CD4-positive, alpha-beta T cell treated with Interleukin-6 at 100 ng/mL for 8 hours (primary cell): ENCODE results near the gene MCM5.
"Not testable (repeated sequence)": the region's sequence is repeated elsewhere in the genome, so short reads cannot be mapped to it uniquely, and the experiment has no call there.

Experiments used
- DNase-seq: peaks from one replicate; pipeline ENCODE4 v3.0.0-alpha.2; 2020; ENCODE audit warnings: mixed read lengths, low spot score

MCM5 gene

DNA sequence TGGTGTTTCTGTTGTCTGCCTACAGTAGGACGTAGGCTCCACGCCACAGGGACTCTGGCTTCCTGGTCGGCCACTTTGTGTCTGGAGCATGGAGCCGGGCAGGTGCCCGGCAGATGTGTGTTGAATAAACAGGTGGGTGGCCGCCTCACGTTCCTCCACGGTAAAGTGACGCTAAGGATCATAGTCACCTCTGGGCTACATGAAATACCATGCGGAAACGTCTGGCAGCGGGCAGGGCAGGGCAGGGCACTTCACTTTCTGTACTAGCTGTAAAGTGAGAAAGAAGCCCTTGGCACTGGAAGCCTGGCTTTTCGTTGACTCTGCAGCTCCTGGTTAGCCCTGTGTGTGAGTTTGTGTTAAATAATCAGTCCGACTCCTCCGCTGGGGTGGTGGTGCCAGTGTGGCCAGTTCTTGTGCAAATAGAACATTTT, 52.4 kb downstream of the MCM5 start:
- DNase-seq = no peak

DNA sequence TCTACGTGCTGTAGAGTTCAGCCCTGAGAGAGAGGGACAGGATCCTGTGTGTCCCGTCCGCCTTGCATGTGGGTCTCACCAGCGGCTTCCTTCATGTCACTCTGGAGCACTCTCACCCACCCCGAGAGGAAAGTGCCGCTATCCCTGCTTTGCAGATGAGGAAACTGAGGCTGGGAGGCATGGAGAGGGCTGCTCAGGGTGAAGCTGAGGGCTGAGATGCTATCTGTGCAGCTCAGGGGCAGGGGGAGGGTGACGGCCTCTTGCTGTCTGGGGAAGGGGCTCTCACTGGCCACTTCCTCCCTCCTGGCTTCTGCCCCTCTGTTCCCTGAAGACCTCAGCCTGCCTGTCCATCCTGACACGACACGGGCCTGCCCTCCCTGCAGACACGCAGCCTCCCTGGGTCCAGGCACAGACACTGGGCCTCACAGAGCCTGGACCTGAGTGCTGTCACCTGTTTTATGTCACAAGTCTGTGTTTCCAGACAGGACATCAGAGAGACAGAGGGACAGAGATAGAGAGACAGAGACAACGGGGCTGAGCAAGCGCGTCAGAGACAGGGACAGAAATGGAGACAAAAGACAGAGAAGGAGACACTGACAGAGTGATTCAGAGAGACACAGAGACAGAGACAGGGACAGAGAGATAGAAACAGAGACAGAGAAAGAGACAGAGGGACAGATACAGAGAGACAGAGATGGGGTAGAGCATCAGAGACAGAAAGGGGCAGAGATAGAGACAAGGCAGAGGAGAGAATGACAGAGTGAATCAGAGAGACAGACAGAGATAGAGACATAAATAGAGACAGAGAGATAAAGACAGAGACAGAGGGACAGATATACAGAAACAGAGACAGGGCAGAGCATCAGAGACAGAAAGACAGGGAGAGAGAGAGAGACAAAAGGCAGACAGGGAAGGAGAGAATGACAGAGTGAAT, 53.1 kb downstream of the MCM5 start:
- no peak for DNase-seq

DNA sequence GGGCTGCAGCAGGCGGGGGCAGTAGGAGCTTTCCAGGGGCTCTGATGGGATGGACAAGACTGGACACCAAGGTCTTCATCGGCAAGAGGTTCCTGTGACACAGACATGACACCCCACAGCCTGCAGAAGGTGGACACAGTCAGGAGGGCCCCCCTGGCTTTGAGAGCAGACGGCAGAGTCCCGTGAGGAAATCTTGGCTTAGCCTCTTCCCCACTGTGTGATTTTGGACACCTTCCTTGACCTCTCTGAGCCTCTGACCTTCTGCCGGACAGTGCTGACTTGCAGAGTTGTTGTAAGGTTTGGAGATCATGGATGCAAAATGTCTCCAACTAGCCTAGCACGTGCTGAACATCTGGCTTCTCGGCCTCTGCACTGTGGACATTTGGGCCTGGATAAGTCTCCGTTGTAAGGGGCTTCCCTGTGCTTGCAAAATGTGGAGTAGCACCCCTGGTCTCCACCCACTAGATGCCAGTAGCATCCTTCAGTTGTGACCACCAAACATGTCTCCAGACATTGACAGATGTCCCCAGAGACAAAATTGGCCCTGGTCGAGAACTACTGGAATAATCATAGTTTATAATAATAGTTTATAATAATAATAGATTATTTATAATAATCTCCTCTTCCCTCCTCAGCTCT, 54.6 kb downstream of the MCM5 start:
- DNase-seq = no peak

DNA sequence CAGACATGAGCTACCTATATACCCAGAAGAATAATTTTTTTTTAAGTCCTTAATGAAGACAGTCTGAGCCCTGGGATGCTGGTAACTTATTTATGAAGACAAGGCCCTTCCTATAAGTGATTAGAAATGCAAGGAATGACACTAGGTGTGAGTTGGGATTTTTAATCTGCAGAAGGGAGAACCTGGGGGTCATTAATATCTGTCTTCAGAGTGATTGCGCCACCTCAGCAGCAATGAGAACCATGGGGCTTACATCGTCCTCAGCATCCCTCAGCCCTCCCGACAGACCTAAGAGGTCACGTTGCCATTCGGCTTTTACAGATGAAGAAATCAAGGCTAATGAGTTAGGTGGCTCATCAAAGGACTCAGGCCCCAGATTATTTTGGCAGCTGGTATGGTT, 55.6 kb downstream of the MCM5 start:
- DNase-seq = no peak

DNA sequence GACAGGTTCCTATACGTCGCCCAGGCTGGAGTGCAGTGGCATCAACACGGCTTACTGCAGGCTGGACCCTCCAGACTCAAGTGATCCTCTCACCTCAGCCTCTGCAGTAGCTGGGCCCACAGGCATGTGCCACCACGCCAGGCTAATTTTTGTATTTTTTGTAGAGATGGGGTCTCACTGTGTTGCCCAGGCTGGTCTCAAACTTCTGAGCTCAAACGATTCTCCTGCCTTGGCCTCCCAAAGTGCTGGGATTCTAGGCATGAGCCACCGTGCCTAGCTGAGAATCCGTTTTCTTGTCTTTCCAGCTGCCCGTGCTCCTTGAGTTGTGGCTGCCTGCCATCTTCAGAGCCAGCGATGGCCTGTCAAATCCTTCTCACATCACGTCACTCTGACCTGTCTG, 56.8 kb downstream of the MCM5 start:
- no peak for DNase-seq

DNA sequence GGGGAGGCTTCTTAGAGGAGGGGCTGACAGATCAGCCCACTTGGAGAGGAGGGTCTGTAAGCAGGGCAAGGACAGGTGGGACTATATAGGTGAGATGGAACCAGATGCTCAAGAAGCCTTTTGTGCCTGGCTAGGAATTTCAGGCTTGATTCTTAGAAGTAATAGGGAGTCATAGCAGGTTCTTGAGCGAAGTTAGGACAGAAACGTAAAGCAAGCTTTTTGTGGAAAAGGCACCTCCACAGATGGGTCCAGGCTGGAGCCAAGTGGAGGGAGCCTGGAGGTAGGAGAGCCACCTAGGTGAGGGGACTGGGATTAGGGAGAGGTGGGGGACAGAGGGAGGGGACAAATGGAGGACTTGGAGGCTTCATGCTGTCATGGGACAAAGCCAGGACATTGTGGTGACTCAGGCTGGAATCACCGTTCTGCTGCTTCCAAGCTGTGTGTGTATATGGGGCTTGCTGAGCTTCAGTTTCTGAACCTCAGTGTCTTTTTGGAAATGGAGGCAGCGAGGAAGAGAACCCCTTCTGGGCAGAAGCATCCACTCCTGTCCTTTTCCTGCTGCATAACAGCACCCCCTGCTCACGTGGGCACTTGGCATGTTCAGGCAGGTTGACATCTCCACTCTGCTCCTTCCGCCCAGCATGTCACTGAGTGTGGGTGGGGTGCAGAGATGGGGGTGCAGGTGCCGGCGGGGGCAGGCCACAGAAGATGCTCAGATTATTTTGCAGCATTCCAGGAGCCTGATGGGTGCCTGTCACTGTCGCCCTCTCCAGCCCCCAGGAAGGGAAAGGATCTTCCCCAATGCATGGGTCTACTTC, 58.0 kb downstream of the MCM5 start:
- no peak for DNase-seq

DNA sequence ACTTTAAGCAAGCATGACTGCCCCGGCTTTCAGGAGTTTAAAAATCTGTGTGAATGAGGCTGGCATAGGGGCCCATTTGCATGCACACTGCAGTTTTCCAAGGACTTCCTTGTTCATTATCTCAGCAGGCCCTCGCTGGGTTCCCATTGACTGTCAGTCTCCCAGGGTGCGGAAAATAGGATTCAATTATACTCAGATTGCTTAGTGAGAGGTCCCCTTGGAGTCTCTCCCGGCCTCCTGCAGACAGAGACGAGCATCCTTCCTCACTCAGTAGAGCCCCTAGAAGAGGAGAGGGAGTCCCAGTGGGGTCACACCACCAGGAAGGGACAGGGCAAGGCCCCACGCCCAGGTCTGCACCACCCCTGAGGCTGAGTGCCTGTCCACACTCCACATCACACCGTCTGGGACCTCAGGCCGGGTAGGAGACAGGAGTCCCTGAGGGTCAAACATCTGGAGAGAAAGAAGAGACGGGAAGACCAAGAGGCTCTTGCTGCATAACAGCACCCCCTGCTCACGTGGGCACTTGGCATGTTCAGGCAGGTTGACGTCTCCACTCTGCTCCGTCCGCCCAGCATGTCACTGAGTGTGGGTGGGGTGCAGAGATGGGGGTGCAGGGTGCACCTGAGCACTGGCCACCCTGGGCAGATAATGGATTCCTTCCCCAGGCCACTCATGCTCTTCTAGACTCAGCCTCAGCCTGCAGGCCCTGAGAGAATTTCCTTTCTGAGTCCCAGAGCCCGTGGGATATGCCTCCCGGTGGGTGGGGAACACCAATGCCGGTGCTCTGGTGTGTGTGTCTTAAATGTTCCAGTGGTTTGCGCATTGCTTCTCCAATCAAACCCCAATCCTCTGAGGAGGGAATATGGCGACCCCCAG, 58.8 kb downstream of the MCM5 start:
- no peak for DNase-seq

DNA sequence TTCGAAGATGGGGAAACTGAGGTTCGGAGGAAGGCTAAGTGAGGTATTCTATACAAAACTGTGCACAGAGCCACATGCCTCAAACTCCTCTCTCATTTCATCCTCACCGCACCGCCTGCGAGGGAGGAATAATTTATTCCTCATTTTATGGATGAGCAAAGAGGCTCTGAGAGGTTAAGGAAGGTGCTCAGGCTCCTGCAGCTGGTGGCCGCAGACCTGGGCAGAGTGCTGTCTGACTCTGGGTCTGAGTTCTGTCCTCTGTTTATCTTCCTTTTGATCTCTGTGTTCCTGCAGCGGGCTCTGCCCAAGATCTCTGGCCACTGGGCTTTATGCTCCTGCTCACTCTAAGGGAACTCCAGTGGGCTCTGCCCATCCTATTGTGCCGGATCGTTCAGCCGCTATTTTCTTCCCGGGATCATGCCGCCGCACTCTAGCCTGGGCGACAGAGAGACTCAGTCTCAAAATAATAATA, 59.5 kb downstream of the MCM5 start:
- DNase-seq = no peak

DNA sequence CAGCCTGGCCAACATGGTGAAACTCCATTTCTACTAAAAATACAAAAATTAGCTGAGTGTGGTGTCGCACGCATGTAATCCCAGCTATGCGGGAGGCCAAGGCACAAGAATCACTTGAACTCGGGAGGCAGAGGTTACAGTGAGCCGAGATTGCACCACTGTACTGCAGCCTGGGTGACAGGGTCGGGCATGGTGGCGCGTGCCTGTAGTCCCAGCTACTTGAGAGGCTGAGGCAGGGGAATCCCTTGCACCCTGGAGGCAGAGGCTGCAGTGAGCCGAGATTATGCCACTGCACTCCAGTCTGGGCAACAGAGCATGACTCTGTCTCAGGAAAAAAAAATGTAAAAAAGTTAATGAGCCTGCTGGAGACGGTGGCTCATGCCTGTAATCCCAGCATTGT, 60.0 kb downstream of the MCM5 start:
- not testable (repeated sequence) for DNase-seq

DNA sequence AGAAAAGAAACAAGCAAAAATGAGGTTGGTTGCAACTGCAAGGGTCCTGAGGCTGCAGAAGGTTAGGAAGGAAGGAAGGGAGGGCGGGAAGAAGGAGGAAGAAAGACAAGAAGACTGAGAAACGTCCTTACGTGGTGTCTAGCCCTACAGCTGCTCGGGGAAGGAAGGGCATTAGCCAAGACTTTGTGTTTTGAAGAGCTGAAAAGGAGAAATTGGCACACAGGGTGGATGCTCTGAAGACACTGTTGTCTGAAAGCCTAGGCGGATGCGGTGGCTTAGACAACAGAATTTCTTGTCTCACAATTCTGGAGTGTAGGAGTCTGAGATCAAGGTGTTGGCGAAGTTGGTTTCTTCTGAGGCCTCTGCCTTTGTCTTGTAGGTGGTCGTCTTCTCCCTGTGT, 60.7 kb downstream of the MCM5 start:
- no peak for DNase-seq

DNA sequence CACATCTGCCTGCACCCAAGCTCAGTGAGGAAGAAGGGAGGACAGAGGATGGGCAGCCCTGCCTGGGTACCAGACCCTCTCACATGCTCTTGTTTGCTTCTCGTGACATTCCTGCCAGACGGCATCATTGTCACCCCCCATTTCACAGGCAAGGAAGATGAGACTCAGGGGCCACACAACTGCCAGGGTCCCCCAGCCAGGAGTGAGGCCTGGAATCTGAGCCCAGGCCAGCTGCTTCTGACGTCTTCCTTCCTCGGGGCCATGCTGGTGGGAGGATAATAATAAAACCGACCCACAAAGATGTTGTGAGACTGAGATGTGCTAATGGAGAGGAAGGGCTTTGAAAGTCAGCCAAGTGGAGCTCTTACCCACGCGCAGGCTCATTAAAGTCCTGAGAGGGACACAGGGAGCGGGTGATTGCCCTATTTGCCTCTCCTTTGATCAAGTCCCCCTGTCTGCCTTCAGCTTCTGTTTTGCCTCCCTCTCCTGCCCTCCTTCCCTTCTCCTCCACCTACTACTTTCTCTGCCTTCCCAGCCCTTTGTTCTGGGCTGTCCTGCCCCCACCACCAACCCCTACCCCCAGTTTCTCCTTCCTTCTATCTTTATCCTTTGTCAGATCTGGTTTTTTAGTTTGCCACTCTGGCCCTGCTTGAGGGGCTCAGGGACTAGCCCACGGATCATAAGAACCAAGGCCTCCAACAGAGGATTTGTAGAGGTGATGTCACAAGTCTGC, 62.7 kb downstream of the MCM5 start:
- DNase-seq = no peak

DNA sequence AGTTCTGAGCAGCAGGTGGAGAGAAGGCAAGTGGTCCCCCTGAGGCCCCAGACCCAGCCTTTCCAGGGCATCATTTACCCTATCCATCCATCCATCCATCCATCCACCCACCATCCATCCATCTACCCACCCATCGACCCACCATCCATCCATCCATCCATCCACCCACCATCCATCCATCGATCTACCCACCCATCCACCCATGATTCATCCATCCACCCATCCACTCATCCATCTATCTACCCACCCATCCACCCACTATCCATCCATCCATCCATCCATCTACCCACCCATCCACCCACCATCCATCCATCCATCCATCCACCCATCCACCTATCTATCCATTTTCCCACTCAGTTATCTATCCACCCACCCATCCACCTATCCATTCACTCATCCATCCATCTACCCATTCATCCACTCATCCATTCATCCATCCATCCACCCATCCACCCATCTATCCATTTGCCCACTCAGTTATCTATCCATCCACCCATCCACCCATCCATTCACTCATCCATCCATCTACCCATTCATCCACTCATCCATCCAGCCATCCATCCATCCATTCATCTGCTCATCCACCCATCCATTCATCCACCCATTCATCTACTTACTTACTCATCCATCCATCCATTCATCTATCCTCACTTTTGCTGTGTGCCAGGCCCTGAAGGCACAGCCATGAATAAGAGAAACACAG, 63.4 kb downstream of the MCM5 start:
- DNase-seq = no peak

DNA sequence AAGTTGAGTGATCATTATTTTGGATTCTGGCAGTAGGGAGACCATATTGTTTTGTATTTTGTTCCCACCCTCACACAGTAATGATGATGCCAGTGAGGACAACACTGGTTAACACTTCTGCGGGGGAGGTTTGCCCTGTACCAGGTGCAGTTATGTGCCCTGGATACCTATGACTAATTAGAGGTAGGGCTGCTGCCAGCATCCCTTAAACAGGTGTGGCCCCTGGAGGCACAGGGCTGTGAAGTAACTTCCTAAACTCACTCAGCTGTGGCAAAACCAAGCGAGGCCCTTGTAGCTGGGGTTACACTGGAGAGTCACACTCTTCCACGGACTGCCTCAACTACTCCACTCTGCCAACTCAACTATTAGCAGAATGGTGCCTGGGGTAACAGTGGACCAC, 64.5 kb downstream of the MCM5 start:
- no peak for DNase-seq

DNA sequence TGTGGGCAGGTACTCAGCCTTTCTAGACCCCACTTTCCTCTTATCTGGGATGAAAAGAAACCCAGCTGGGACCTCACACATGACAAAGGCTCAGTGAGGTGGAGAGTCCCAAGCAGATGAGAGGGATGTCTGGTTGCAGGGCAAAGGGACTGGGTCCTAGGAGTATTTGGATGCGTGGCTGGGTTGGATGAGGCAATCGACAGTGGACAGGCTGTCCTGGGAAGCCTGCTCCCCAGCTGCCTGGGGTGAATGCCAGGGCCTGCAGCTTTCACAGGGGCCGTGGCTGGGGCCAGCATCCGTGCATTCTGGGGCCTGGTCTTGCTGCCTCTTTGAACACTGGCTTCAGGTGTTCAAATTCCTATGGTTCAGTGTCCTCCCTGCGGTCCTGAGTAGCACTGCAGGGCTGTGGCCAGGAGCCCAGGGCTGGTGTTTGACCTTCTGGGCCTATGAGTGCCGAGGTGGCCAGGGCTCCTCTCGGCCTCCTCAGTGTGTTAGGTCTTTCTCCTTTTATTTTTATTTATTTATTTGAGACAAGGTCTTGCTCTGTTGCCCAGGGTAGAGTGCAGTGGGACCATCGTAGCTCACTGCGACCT, 65.3 kb downstream of the MCM5 start:
- DNase-seq = no peak

DNA sequence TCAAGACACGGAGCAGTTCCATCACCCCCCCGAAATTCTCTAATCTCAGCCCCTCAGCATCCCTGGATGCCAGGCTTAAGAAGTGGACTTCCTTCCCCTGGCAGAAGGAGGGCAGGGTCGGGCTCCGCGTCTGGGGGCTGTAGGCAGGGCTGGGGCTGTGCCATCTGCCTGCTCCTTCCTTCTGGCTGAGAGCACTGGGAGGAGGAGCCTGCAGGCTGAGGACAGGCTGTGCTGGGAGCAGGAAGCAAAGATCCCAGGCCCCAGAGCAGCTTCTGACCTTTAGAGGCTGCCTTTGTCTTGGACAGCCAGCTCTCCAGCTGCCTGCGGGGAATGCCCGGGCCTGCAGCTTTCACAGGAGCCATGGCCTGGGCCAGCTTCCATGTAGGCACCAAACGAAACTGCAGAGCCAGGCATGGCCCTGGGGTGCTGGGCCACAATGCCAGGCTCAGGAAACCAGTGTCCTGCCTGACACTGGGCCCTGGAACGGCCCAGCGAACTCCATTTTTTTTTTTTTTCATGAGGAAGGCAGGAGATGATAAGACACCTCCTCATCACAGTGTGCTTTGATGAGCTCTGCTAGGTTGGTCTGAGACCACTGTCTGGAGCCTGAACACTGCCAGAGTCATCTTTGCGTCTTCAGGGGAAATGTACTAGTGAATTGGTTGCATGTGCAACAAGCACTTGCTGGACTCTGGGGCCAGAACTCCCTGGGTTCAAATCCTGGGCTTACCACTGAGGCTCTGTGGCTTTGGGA, 67.9 kb downstream of the MCM5 start:
- DNase-seq = no peak

DNA sequence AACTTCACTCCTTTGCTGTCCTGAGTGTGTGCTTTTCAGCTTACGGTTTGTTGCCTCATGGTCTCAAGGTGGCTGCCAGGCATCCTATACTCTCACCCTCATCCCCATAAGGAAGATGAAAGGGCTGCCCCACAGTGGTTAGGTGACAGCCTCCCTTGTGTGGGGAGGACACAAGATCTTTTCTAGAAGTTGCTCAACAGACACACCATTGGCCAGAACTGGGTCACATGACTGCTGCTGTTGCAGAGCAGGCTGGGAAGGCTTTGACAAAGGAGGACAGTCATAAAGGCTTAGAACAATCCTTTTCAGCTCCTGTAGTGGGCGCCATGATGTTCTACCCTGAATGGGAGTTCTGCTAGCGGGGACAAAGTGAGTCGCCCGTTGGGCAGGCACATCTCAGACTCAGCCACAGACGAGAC, 71.0 kb downstream of the MCM5 start:
- DNase-seq = no peak

DNA sequence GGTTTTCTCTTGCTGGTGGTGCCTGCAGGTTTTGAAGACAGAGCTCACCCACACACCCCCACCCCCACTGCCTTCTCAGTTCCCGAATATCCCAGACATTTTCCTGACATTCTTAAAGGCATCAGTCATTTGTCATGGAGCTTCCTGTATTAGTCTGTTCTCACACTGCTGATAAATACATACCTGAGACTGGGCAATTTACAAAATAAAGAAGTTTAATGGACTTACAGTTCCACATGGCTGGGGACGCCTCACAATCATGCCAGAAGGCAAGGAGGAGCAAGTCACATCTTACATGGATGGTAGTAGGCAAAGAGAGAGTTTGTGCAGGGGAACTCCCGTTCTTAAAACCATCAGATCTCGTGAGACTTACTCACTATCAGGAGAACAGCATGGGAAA, 71.6 kb downstream of the MCM5 start:
- DNase-seq = not testable (repeated sequence)

DNA sequence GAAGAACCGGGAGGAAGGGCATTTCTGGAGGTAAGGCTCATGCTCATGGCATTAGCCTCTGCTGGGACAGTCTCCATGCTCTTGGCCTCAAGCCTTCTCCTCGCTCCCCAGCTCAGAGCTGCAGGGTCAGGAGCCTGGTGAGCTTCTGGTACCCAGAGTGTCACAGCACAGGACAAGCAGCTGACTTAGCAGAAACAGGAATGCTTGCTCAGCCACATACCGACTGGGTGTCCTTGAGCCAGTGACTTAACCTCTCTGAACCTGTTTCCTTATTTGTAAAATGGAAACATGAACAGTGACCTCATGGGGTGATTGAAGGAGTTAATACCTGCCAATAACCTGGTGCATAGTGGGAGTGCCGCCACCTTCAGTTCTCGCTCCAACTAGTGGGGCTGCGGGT, 72.5 kb downstream of the MCM5 start:
- DNase-seq = no peak

DNA sequence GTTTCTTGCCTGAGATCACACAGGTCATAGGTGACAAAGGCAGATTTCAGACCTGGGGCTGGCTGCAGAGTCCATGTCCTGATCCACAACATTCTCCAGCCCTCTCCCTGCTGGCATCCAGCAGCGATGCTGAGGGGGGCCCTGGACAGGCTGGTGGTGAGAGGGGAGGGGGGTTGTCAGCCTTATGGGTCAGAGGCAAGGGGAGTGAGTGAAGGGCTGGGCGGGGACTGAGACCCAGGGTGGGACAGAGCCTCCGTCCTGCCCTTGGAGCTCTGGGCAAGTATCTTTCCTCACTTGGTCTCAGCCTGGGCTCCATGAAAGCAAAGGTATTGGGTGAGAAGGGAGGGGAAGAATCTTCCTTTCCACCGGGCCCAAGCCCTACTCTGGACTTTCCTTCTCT, 74.0 kb downstream of the MCM5 start:
- no peak for DNase-seq
